HG02884 (cell line): Measurements from ENCODE around the gene CT47B1.
"Not testable (repeated sequence)": the region's sequence is repeated elsewhere in the genome, so short reads cannot be mapped to it uniquely, and the experiment has no call there.

ENCODE experiments used
- ATAC-seq: cut with Tn5 transposase; IDR thresholded peaks from one replicate; pipeline ENCODE4 v1.9.1; 2021; ENCODE audit warnings: mild to moderate bottlenecking, moderate library complexity; ENCODE audit not compliant: unreplicated experiment

The CT47B1 gene

DNA sequence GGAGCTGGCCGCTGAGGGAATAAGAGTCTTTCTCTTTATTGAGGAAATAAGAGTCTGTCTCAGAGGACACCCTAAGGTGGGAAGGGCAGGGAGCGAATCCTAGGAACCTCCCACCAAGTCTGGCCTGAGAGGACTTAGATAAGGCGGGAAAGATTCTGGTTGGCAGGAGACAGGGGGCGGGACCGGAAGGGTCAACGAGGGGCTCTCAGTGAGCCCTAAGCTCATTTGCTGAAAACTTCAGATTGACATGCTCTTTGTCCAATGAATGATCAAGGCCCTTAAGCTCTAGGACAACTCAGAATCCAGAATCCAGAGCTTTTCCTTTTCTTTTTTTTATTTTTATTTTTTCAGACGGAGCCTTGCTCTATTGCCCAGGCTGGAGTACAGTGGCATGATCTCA is at the start of gene CT47B1:
Gene CT47B1 (minus strand): TSS at position 101 of the 400 bp plus-strand sequence. CDS start 196 bp downstream, outside the sequence.
- not testable (repeated sequence) for ATAC-seq

- ATAC-seq, result no peak
Measured at GRCh38 chrX:120874678-120875557, 748 bp downstream of the CT47B1 start.

DNA sequence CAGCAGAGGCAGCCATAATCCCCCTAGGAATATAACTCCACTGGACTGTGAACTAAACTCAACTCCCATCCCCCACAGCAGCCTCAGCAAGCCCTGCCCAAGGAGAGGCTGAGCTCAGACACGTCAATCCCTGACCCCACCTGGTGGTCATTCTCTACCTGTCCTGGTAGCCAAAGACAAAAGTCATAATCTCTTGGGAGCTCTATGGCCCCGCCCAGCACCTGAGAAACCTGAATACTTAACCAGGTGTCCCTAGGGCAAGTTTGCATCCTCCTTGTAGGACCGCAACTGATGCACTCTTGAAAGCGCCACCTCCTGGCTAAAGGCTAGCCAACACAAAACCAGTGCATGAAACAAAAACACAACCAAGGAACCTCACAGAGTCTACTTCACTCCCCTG is 18.4 kb downstream of the CT47B1 start:
- no peak for ATAC-seq

DNA sequence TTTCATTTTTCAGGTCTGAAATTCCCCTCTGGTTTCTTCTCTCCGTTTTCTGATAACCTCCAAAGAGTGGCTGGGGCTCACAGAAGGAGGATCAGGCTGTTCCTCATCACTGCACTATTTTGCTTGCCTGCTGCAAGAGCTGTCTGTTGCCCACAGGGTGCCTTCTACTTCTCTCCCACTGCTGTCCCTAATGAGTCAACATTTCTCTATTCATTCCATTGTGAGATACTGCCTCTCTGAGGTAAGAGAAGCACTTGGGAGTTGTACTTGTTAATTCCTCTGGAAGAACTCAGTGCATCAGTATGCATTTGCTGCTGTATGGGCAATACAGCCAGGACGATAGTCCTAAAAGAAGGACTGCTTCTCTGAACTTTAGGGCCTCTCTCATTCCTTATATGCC is 34.8 kb downstream of the CT47B1 start:
- ATAC-seq, result no peak

DNA sequence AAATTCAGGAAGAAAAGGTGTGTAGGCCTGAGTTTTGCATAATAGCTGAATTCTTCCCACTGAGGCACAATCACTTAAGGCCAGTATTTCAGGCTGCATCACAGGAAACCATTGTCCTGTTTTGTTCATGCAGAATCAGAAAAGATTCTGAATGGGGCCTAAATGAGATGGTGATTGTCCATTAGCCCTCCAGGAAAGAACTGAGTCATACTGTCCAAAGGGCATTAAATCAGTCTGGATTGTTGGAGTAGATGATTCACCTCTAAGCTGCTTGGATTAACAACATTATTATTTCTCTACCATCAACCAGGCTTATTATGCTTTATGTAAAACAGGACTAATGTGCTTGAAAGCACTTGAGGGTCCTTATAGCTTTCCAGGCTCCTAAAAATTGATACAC is 36.2 kb downstream of the CT47B1 start:
- no peak for ATAC-seq

DNA sequence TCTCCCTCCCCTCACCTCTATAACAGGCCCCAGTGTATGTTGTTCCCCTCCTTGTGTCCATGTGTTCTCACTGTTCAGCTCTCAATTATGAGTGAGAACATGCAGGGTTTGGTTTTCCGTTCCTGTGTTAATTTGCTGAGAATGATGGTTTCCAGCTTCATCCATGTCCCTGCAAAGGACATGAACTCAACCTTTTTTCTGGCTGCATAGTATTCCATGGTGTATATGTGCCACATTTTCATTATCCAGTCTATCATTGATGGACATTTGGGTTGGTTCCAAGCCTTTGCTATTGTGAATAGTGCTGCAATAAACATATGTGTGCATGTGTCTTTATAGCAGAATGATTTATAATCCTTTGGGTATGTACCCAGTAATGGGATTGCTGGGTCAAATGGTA is 48.5 kb downstream of the CT47B1 start:
- not testable (repeated sequence) for ATAC-seq

DNA sequence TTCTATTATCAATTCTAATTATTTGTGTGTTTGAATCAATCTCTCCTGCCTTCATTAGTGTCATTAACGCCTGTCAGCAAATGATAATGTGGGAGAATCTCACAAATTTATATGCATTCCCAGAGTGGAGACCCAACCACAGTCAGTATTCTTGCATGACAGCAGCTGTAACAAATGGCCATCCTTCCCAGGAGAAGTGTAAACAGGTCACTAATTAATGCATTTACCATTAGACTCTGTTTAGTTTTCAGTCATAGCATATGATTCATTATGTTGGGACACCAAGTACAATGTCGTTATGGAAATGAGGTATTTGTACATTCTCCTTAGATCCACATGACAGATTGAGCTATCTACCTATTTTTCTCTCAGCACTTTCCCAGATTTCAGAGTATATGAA is 50.5 kb downstream of the CT47B1 start:
- ATAC-seq, result no peak

DNA sequence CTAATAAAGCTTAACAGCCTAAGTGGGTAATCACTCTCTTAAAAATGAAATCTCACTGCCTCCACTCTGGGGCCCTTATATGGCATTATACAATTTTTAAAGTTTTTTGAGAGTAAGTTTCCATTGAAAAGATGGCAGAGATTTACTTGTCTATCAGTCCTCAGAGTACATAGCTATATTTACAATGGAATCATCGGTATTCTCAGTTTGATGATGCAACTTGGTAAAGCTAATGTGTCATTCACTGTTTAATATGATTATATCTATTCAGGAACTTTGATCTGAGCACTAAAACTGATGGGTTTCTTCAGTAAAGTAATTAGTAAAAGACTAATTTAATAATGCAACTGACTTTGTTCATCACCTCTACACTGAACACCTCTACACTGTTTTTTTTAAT is 51.6 kb downstream of the CT47B1 start:
- ATAC-seq, result no peak

DNA sequence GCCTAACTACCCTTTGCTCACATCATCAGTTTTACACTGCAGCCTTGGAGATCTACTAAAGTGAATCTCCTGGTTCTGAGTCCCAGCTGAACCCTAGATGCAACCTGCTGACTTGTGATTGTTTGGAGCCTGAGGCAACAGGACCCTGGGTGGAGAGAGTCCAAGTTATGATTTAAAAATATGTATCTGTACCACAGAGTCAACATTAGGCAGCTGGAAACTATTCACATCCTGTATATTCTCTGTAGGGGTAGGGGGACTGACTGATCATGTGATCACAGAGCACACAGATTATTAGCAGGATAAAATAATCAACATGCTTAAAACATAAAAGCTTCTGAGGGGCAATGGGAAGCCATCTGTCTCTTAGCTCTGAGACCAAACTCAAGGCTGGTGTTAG is 52.1 kb downstream of the CT47B1 start:
- ATAC-seq, result no peak
